HG03108 (cell line): Measurements from ENCODE around the gene RNASET2.
"Not testable (repeated sequence)": the region's sequence is repeated elsewhere in the genome, so short reads cannot be mapped to it uniquely, and the experiment has no call there.

ENCODE experiments used
- ATAC-seq: cut with Tn5 transposase; IDR thresholded peaks from one replicate; pipeline ENCODE4 v1.9.1; 2021; ENCODE audit warnings: moderate library complexity; ENCODE audit not compliant: unreplicated experiment

The RNASET2 gene

DNA sequence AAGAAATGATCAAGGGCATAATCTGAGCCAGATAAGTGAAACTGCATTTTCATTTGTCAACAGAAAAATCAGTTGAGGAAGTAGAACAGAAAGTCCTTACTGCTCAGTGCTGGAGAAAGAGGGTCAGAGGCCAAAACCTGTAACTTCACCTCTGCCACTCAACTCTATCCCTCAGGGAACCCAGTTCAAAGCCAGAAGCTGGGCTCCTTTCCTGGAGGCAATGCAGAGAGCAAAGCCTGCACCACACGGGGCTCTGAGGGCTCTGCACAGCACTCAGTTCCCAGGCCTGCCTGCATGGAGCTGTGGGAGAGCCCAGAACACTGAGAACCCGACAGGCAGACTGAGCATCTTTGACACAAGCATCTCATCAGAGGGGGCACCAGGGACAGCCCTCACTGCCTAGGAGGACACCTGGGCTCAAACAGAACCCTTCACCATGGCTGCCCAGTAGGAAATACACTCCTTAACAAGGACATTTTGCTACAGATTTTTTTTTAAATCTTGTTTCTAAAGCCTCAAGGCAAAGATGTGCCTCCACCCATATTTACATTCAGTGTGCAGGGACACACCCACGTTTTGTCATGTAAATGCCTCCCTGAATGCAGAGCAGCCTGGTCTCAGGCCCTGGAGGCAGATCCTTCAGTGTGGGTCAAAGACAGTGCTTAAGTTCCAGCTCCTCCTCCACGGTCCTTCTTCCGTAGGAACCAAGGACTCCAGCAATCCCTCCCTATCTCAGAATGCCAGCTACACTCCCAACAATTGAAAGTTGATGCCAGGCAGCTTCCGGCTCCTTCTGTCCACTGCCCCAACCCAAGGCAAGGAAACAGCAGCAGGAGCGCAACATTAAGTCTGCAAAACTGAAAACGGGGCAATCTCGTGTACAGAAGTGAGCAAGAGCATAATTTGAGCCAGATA, 6.6 kb downstream of the RNASET2 start:
- ATAC-seq = no peak

DNA sequence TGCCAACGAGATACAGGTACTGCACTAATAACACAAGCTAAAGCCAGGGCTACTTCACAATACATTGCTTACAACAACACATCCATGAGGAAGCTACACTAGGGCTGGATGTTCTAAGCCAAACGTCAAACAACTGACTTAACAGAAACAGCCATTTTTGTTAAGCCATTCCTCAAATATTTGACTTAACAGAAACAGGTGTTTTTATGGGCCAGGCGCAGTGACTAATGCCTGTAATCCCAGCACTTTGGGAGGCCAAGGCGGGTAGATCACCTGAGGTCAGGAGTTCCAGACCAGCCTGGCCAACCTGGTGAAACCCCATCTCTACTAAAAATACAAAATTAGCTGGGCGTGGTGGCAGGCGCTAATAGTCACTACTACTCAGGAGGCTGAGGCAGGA, 7.6 kb downstream of the RNASET2 start:
- not testable (repeated sequence) for ATAC-seq

DNA sequence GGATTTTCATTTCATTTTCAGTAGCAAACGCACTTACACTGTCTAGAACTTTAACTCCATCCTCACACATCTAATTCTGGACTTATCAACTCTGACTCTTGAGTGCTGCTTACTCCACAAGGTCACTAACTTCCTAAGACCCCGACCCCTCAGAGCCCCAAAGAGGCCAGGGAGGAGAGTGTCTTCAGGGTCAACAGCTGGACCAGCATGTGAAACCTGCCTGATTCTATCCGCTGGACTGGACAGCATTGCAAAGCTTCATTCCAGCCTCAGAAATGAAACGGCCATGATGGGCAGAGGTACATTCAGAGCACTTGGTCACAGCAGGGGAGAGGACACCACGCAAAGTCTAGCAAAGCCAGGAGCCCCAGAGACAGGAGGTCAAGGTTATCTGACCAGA, 9.1 kb downstream of the RNASET2 start:
- no peak for ATAC-seq

DNA sequence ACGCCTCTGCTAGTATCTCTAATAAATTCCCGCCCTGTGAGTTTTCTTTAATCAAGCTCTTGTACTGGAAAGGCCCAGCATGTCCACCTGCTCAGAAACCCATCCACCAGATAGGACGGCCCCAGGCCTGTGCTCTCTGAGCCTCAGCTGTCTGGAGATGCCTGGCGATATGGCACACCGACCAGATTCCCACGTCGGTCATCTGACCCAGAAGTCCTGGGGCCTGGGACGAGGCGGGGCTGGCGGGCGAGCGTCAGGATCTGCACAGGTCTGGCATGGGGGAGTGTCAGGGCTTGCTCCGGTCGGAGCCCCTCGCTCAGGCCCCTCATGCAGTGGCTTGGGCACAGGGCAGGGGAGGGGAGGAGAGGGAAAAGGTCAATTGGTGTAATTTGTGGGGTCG, 10.2 kb downstream of the RNASET2 start:
- no peak for ATAC-seq

DNA sequence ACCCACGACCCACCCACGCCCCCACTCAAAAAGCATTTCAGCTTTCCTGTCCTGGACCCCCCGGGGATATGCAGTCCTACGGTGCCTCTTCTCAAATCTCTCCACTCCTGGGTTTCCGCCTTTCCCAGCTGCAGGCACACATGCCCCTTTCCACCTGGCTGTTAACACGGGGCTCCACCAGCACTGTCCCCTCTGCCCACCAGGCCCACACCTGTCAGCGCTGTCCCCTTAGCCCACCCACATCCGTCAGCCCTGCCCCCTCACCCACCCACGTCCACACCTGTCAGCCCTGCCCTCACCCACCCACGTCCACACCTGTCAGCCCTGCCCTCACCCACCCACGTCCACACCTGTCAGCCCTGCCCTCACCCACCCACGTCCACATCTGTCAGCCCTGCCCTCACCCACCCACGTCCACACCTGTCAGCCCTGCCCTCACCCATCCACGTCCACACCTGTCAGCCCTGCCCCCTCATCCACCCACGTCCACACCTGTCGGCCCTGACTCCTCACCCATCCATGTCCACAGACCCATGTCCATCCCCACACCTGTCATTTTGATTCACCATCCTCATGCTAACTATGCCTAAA, 11.6 kb downstream of the RNASET2 start:
- ATAC-seq = no peak

DNA sequence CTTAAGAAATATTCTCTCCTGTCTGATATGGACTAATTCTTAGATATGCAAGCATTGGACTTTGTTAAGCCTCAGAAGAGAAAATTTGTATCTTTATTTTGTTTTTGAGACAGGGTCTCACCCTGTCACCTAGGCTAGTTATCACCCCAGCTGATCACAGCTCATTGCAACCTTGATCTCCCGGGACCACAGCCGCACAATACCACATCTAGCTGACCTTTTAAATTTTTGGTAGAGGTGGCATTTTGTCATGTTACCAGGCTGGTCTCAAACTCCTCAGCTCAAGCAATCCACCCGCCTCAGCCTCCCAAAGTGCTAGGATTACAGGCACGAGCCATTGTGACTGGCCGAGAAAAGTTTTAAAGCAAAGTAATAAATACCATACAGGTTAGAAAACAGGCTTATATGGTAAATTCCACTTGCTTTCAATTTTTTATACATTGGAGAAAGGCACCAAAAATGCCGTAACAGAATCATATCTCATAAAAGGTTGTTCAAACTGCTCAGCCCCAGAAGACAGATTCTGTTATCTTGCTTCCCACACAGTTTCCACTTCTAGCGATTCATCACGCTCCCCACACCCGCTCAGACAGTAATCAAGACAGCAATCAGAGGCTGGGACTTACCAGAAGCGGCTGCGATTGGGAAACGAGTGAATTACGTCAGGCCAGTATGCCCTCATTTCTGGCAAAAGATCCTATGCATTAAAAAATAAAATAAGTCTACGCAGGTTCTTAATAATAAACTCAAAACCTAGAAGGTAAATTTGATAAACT, 13.8 kb downstream of the RNASET2 start:
- ATAC-seq = no peak

DNA sequence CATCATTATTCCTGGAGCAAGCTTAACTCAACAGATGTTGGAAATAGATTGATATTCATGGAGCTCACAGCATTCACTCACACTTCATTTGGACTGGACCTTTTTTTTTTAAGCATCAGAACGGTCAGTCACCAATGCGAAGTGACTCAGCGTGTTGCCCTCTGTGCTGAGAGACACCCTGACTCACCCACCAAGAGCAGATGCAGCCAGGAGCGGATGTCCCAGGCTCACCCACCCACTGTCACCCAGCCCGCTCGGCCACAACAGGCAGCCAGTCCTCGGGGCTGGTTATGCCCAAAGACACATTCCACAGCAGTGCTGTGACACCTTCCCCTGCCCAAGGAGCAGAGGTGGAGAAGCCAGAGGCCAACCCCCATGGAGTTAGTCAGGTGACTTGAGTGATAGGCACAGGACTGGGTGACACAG, 15.7 kb downstream of the RNASET2 start:
- ATAC-seq = no peak

DNA sequence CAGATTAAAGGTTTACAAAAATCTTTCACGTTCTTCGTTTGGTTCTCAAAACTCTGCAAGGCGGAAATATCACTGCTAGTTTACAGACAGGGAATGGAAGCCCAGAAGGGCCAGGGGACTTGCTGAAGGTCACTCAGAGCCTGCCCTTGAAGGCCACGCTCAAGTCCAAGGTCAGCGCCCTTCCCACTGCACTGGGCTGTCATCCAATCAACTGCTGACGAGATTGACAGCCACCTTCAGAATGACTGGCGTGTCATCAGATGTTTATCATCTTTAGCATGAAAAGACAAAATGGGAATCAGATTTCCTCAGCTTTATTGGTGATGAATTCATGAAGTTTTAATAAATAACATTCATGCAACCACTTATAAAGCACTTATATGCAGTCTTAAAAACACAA, 16.5 kb downstream of the RNASET2 start:
- no peak for ATAC-seq

DNA sequence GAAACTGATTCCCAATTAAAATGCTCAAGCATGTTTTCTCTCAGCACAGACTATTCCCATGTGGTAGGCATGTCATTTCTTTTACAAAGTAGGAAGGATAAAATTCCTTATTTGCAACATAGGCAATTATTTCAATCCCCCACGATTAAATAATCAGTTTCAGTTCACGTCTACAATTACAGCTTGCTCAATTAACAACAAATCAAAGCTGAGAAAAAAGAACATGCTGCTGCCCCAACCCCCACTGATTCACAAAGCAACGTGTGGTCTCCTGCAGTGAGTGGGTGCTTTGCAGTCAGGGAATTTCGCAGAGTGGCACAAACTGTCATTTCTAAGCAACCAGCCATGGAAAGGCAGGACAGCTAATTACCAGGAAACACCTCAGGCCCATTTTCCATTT, 17.0 kb downstream of the RNASET2 start:
- no peak for ATAC-seq

DNA sequence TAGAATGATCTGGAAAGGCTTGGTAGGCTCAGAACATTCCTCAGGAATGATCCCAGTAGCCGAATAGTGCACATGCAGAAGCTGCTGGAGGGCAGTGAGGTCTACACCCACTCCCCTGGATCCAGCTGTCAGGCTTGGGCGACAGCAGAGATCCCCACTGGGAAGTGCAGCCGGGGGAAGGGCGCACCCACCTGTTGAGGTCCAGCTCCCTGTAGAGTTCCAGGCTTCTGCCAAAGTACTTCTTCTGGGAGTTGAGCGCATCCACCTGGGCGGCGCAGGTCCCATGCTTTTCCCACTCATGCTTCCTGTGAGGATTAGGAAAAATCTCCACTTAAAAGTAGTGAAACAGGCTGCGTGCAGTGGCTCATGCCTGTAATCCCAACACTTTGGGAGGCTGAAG, 17.6 kb downstream of the RNASET2 start:
- no peak for ATAC-seq

DNA sequence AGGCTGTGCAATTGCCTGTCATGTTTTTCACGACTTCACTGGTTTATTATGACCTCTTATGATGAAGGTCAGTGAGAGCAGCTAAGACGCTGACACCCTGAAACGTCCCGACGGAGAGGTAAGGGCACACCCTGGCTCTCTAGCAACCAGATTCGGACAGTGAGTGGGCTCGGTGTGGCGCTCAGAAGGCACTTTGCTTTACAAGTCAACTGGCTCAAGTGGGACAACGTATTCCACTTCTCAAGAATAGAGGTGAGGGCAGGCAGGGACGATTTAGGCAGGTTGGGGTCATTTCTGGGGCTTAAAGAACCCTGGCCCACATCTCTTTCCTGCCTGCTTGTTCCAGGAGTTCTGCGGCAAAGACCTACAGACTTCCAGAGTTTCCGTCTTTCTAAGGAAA, 18.2 kb downstream of the RNASET2 start:
- no peak for ATAC-seq

DNA sequence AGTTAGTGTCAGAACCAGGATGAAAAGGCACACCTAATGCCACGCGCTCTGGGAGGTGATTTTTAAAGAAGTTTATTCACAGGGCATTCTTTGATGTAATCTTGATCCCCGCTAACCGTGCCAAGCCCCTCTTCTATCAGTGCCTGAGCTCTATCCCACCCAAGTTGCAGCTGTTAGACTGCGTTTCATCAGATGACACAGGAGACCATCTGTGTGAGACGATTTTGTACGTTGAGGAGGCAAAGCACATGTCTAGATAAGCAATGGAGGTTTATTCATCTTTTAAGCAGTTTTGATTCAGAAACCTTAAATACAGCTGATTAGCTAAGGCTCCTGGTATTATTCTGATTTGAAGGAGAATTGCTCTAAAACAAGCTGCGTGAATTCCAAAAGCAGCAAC, 18.6 kb downstream of the RNASET2 start:
- ATAC-seq = no peak

DNA sequence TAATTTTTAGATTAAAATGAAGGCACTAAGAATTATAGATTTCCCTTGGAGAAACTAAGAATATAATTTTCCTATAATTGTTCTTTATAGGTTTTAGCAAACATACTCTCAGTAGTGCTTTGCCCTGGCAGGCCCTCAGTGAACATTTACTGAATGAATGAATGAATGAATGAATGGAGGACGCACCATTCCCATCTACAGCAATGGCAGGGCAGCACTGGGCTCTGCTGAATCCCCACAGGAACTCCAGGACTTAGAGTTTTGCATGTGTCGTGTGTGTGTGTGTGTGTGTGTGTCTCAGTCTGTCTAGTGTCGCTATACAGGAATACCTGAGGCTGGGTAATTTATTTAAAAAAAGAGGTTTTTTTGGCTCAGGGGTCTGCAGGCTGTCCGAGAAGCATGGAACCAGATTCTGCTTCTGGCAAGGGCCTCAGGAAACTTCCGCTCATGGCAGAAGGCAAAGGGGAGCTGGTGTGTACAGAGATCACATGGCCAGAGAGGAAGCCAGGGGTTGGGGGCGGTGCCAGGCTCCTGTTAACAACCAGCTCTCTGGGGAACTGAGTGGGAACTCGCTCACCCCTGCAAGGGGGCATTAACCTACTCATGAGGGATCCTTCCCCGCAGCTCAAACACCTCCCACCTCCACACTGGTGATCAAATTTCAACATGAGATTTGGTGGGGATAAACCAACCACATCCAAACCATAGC, 20.1 kb downstream of the RNASET2 start:
- no peak for ATAC-seq

DNA sequence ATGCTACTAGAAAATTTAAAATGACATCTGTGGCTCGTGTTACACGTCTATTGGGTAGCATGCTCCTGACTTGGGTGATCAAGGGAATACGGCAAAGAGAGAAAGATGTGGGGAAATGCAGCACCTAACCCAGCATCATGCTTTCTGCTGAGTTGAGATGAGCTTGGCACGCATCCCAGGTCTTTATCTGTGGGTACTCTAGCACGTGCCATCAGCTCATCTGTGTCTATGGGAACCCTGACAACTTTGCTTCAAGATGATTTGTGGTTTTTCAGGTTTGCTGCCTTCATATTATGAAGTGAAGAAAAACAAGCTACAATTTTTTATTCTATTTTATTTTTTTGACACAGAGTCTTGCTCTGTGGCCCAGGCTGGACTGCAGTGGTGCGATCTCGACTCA, 21.0 kb downstream of the RNASET2 start:
- no peak for ATAC-seq

DNA sequence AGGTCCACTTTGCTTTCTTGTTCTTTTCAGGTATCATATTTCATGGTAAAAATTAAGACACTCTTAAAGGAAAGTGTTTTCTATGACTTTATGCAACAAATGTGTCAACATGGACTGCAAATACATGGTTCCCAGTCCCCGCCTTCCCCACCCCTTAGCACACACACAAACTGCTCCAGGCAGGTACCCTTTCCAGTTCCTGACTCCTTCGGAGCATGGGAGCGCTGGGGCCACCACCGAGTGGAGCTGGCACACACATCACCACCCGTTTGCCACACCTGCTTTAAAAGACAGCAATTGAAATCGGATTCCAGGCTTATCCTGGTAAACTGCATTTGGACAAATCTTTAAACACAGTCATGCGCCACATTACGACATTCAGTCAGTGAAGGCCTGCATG, 22.2 kb downstream of the RNASET2 start:
- no peak for ATAC-seq

DNA sequence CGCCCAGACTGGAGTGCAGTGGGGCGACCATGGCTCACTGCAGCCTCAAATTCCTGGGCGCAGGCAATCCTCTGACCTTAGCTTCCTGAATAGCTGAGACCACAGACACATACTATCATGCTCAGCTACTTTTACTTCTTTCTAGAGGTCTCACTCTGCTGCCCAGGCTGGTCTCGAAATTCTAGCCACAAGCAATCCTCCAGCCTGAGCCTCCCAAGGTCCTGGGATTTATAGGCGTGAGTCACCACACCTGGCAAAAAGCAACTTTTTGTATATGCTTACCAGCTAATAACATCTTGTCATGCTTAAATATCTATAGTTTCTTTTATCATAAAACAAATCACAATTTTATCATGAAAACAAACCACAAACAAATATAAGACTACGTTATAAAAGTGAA, 23.0 kb downstream of the RNASET2 start:
- no peak for ATAC-seq

DNA sequence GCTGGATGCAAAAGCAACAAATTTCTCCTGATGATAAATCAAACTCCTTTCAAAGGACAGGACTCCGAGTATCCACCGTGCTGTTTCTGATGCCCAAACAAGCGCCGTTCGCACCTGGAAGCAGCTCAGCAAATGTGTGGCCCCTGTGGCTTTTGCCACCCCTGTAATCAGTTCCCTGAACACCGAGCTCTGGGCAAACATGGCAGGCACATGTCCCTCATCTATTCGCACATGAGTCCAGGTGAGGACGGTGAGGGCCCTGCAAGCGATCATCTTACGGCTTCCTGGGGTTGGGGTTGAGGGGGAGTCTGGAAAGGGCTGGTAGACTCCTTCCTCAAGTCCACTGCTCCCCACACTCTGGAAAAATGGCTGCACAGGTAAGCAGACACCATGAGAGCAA, 23.7 kb downstream of the RNASET2 start:
- ATAC-seq = no peak

DNA sequence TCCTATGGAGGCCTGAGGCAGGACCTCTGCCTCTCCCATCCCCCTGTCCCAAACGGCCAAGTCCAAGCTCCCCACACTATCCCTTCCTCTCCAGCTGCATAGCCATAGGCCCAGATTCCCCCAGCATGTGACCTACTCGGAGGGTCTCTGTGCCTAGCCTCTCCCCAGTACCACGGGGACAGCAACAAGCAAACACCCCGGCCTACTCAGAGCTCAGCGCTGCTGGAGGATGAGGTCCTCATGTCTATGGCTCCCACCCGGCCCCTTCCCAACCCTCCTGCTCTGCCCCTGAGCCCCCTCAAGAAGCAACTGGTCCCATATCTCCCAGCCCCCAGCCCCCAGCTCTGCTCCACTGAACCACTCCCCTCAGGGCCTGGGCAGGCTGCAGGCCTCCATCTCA, 24.2 kb downstream of the RNASET2 start:
- ATAC-seq = no peak

DNA sequence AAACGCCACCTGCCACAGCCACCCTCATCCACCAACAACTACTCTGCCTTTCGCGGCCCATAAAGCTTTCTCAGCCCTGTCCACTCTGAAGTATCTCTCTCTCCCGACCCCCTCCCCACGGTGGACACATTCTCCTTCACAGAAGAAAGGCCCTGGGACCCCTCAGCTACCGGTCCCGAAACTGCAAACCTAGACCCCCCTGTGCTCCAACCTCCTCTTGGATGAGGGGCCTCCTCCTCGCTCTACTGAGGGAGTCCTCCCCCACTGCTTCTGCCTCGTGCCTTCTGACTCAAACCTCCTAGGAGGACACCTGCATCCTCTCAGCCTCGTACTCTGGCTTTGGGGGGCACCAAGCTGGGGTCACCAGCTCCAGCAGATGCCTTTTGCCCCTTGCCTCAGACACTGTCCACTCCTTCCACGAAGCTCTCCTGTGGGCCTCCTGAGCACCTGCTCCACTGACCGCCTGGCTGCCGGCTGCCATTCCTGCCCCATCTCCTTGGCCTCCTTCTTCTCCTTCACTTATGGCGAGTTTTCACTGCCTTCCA, 24.9 kb downstream of the RNASET2 start:
- ATAC-seq = no peak

DNA sequence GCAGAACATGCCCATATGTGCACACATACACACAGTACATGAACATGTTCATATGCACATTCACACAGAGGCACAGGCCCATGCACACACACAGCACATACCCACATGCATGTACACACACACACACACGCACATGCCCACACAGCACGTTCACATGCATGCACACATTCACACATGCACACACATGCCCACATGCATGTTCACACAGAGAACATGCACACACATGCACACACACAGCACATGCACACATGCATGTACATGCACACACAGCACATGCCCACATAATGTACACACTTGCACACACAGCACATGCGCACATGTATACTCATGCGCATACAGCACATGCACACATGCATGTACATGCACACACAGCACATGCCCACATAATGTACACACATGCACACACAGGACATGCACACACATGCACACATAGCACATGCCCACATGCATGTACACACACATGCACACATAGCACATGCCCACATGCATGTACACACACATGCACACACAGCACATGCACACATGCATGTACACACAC, 25.9 kb downstream of the RNASET2 start:
- no peak for ATAC-seq
